ENCODE results near the gene APOA1.

DNA sequence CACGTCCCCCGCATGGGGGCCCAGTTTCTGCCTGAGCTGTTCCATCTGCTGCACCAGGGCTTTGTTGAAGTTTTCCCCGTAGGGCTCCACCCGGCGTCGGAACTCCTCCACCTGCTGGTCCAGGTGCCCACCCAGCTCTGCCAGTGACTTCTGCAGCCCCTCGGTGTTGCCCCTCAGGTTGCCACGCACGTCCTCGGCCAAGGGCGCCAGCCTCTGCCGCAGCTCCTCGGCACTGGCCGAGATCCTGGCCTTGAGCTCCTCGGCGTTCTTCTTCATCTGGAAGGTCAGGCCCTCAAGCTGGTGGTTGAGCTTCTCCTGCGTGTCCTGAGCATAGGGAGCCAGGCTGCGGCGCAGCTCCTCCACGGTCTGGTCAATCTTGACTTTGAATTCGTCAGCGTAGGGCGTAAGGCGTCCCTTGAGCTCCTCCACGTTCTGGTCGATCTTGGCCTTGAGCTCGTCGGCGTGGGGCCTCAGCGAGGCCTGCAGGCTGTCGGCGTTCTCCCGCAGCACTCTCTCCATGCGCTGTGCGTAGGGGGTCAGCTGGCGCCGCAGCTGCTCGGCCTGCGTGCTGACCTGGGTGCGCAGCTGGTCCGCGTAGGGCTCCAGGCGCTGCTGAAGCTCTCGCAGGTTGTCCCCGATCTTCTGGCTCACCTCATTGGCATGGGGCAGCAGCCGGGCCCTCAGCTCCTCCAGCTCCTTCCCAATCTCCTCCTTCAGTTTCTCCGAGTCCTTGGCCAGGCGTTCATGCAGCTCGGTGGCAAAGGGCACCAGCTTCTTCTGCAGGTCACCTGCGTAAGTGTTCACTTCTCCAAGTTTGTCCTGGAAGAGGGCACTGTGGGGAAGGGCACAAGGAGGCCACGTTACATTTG lies 16.1 kb downstream of the APOA1 start:
- TF ChIP-seq EZH2 (IDR thresholded peaks at IDR 0.05) (no peak), CTCF (IDR thresholded peaks at IDR 0.05) (no peak)
